NCI-H748 (cell line): Measurements from ENCODE around the gene CDKN2C.

ENCODE experiments used
- DNase-seq: peaks from one replicate; lab custom pipeline; 2025; ENCODE audit not compliant: unreplicated experiment; lab: John Stamatoyannopoulos, UW

CDKN2C gene

DNA sequence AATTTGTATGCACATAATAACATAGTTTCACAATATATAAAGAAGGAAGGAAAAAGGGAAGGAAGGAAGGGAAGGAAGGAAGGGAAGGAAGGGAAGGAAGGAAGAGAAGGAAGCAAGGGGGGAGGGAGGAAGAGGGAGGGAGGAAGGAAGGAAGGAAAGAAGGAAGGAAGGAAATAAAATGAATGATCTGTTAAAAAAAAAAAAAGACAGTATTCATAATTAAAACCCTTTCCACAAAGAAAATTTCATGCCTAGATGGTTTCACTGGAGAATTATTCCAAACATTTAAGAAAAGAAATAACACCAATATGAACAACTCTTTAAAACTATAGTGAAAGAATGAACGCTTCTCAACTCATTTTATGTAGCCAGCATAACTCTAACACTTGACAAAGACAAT, 44.8 kb downstream of the CDKN2C start:
- DNase-seq: no peak

DNA sequence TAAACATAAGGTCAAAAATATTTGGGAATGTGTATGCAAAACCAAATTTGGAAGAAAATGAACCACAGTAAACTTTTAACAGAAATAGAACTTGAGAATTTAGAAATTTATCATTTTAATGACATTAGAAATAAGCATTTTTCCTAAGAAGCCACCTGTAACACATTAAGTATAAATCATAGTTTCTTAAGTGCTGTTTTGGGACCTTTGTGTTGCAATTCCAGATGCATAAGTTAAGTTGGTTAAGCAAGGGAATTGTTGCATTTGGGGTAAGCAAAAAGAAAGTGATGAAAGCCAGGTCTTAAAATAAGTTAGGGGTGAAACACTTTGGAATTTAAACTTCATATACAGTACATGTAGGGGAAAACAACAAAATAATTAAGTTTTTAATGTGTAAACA, 49.8 kb downstream of the CDKN2C start:
- DNase-seq: no peak
